H1 (cell line): ENCODE data around the gene CD47. TPM values are rescaled to one million over a fixed set of nuclear protein-coding genes. Genes with fewer than 3 reads are reported as not detected.

ENCODE experiments used
- CTCF ChIA-PET: fragments of 300-600 bp; sonication (Branson Sonifier 250); formaldehyde crosslinking; loops from one replicate; lab custom pipeline; 2021; ENCODE audit not compliant: partially characterized antibody; lab: Charles Lee
- POLR2A ChIA-PET: fragments of 300-600 bp; sonication (Branson Sonifier 250); formaldehyde crosslinking; loops from one replicate; lab custom pipeline; 2021; ENCODE audit warnings: inconsistent platforms; ENCODE audit not compliant: partially characterized antibody; lab: Charles Lee
- DNase-seq, 2 experiments: peaks; one replicate each; pipeline versions ENCODE4 v3.0.0 to v3.0.0-alpha.2; 2010 to 2022; ENCODE audit warnings: low spot score in 2 of 2, low read depth in 1 of 2, mixed read lengths in 1 of 2
- FAIRE-seq: peaks from 2 replicates; lab custom pipeline; 2011; peaks lifted over from hg19 to GRCh38; lab: Jason Lieb, UNC
- H2AFZ ChIP-seq: 2 replicates; pipeline ENCODE4 v1.8.1; 2012; ENCODE audit warnings: low read length, inconsistent platforms
- H2AK5ac ChIP-seq: 2 replicates; pipeline ENCODE4 v1.6.1; 2013; ENCODE audit warnings: low read depth, low read length
- H2BK120ac ChIP-seq: replicated peaks from 2 replicates; pipeline ENCODE3; 2013; ENCODE audit warnings: low read depth, low read length, inconsistent platforms
- H2BK12ac ChIP-seq: 2 replicates; pipeline ENCODE4 v1.6.1; 2013; ENCODE audit warnings: low read depth, low read length
- H2BK15ac ChIP-seq: 2 replicates; pipeline ENCODE4 v1.6.1; 2013; ENCODE audit warnings: low read length
- H2BK20ac ChIP-seq: 2 replicates; pipeline ENCODE4 v1.6.1; 2013; ENCODE audit warnings: low read length
- H2BK5ac ChIP-seq: 2 replicates; pipeline ENCODE4 v1.6.1; 2013; ENCODE audit warnings: low read depth, low read length
- H3K14ac ChIP-seq: 2 replicates; pipeline ENCODE4 v1.6.1; 2013; ENCODE audit warnings: inconsistent platforms; ENCODE audit not compliant: insufficient read length
- H3K18ac ChIP-seq: 2 replicates; pipeline ENCODE4 v1.6.1; 2013; ENCODE audit warnings: low read length; ENCODE audit errors: extremely low read depth
- H3K23ac ChIP-seq: 2 replicates; pipeline ENCODE4 v1.6.1; 2013; ENCODE audit warnings: inconsistent platforms; ENCODE audit not compliant: insufficient read length
- H3K23me2 ChIP-seq: 2 replicates; pipeline ENCODE4 v1.6.1; 2013; ENCODE audit warnings: low read depth, low read length
- H3K27ac ChIP-seq: 2 replicates; pipeline ENCODE4 v1.6.1; 2011; ENCODE audit warnings: low read depth, low read length, inconsistent platforms
- H3K27me3 ChIP-seq, 4 experiments: replicated peaks in 1 of 4; 1 replicate in 1 of 4; 2 replicates in 3 of 4; pipeline versions ENCODE4 v1.6.1 to v1.8.1; 2011 to 2013; ENCODE audit warnings: low read length in 3 of 4, mild to moderate bottlenecking in 3 of 4, inconsistent platforms in 2 of 4, mixed read lengths in 2 of 4, moderate library complexity in 1 of 4; ENCODE audit not compliant: control insufficient read depth in 3 of 4, insufficient read depth in 3 of 4; ENCODE audit errors: extremely low read depth in 1 of 4
- H3K36me3 ChIP-seq, 4 experiments: 2 replicates each; pipeline versions ENCODE4 v1.6.1 to v1.8.1; 2011 to 2013; ENCODE audit warnings: mild to moderate bottlenecking in 4 of 4, low read length in 3 of 4, moderate library complexity in 2 of 4, control low read depth in 1 of 4, inconsistent platforms in 1 of 4; ENCODE audit not compliant: insufficient read depth in 4 of 4, control insufficient read depth in 2 of 4
- H3K4ac ChIP-seq: replicated peaks from 2 replicates; pipeline ENCODE3; 2013; ENCODE audit warnings: low read length, low read depth, mixed read lengths, inconsistent platforms; ENCODE audit not compliant: insufficient read length
- H3K4me1 ChIP-seq, 4 experiments: replicated peaks in 1 of 4; 1 replicate in 1 of 4; 2 replicates in 3 of 4; pipeline versions ENCODE4 v1.6.1 to v1.8.1; 2011 to 2013; ENCODE audit warnings: low read length in 3 of 4, inconsistent platforms in 2 of 4, mixed read lengths in 1 of 4; ENCODE audit not compliant: insufficient read depth in 4 of 4, control insufficient read depth in 3 of 4
- H3K4me2 ChIP-seq, 2 experiments: 2 replicates each; pipeline versions ENCODE4 v1.6.1 to v1.8.1; 2011 to 2013; ENCODE audit warnings: low read depth in 2 of 2, low read length in 2 of 2, control low read depth in 1 of 2, inconsistent platforms in 1 of 2, mild to moderate bottlenecking in 1 of 2; ENCODE audit not compliant: insufficient read depth in 1 of 2
- H3K4me3 ChIP-seq, 4 experiments: fragments of 200-600, 300-600 bp in 1 of 4; sonication (generic), shearing (Covaris generic), sonication (Bioruptor Twin) in 1 of 4; 2 replicates each; pipeline versions ENCODE4 v1.5.1 to v1.8.1; 2011 to 2016; ENCODE audit warnings: low read length in 4 of 4, low read depth in 3 of 4, control low read depth in 2 of 4, inconsistent platforms in 2 of 4, mild to moderate bottlenecking in 2 of 4, mixed read lengths in 1 of 4, moderate library complexity in 1 of 4; ENCODE audit not compliant: insufficient read depth in 2 of 4; ENCODE audit errors: extremely low read depth in 1 of 4
- H3K56ac ChIP-seq: replicated peaks from 2 replicates; pipeline ENCODE3; 2013; ENCODE audit warnings: low read depth, mild to moderate bottlenecking, mixed read lengths, low read length, inconsistent platforms; ENCODE audit not compliant: insufficient read length
- H3K79me1 ChIP-seq: 2 replicates; pipeline ENCODE4 v1.6.1; 2013; ENCODE audit warnings: low read depth, low read length, control low read depth
- H3K79me2 ChIP-seq, 2 experiments: 2 replicates each; pipeline versions ENCODE4 v1.6.1 to v1.8.1; 2012 to 2013; ENCODE audit warnings: low read length in 2 of 2, mild to moderate bottlenecking in 2 of 2, inconsistent platforms in 1 of 2; ENCODE audit not compliant: insufficient read depth in 2 of 2, control insufficient read depth in 1 of 2
- H3K9ac ChIP-seq, 4 experiments: replicated peaks in 1 of 4; 1 replicate in 1 of 4; 2 replicates in 3 of 4; pipeline versions ENCODE4 v1.6.1 to v1.8.1; 2011 to 2013; ENCODE audit warnings: low read depth in 3 of 4, low read length in 3 of 4, control low read depth in 2 of 4, mild to moderate bottlenecking in 2 of 4, moderate library complexity in 2 of 4, inconsistent platforms in 1 of 4; ENCODE audit errors: extremely low read depth in 1 of 4
- H3K9me3 ChIP-seq, 2 experiments: 2 replicates each; pipeline versions ENCODE4 v1.6.1 to v1.8.1; 2012 to 2013; ENCODE audit warnings: mild to moderate bottlenecking in 2 of 2, moderate library complexity in 2 of 2, control low read depth in 1 of 2, inconsistent platforms in 1 of 2, low read depth in 1 of 2, low read length in 1 of 2, mixed read lengths in 1 of 2; ENCODE audit not compliant: insufficient read depth in 2 of 2
- H4K20me1 ChIP-seq, 2 experiments: replicated peaks in 1 of 2; 2 replicates each; pipeline versions ENCODE3 to v1.8.1; 2011 to 2013; ENCODE audit warnings: inconsistent platforms in 2 of 2, low read length in 2 of 2, mild to moderate bottlenecking in 1 of 2; ENCODE audit not compliant: insufficient read depth in 2 of 2, control insufficient read depth in 1 of 2
- H4K5ac ChIP-seq: 2 replicates; pipeline ENCODE4 v1.6.1; 2013; ENCODE audit warnings: low read length, low read depth, mixed read lengths, inconsistent platforms; ENCODE audit not compliant: insufficient read length
- H4K8ac ChIP-seq: 2 replicates; pipeline ENCODE4 v1.8.0; 2013; ENCODE audit warnings: mild to moderate bottlenecking, moderate library complexity, low read length, inconsistent platforms; ENCODE audit not compliant: insufficient read depth; ENCODE audit errors: extremely low read depth
- H4K91ac ChIP-seq: replicated peaks from 2 replicates; pipeline ENCODE3; 2013; ENCODE audit warnings: low read length, mixed read lengths, inconsistent platforms; ENCODE audit not compliant: insufficient read length
- CEBPB ChIP-seq: IDR thresholded peaks from 2 replicates; pipeline ENCODE4 v1.6.1; 2012; ENCODE audit warnings: low read depth, low read length
- CREB1 ChIP-seq: IDR thresholded peaks from 2 replicates; pipeline ENCODE4 v1.6.1; 2012; ENCODE audit warnings: inconsistent platforms
- CTBP2 ChIP-seq: IDR thresholded peaks from 2 replicates; pipeline ENCODE4 v1.7.0; 2011; ENCODE audit warnings: borderline replicate concordance, mild to moderate bottlenecking, moderate library complexity, mixed read lengths, low read length; ENCODE audit not compliant: insufficient read depth, insufficient read length
- EGR1 ChIP-seq: IDR thresholded peaks from 2 replicates; pipeline ENCODE4 v1.6.1; 2011; ENCODE audit warnings: low read depth, low read length, borderline replicate concordance
- HDAC2 ChIP-seq, 2 experiments: fragments of 300-600 bp in 1 of 2; sonication (generic) in 1 of 2; IDR thresholded peaks; 2 replicates each; pipeline ENCODE4 v1.6.1; 2011 to 2012; ENCODE audit warnings: low read depth in 2 of 2, low read length in 2 of 2, mild to moderate bottlenecking in 2 of 2, moderate library complexity in 2 of 2, borderline replicate concordance in 1 of 2, inconsistent platforms in 1 of 2
- JUN ChIP-seq: IDR thresholded peaks from 2 replicates; pipeline ENCODE4 v1.6.1; 2011; ENCODE audit warnings: low read depth, mild to moderate bottlenecking, improper control_type of control experiment, low read length
- NANOG ChIP-seq: IDR thresholded peaks from 2 replicates; pipeline ENCODE4 v1.6.1; 2011; ENCODE audit warnings: low read length, low read depth, mild to moderate bottlenecking, inconsistent platforms; ENCODE audit not compliant: insufficient read depth, poor library complexity, severe bottlenecking
- NRF1 ChIP-seq: IDR thresholded peaks from 2 replicates; pipeline ENCODE4 v1.6.1; 2011; ENCODE audit warnings: mild to moderate bottlenecking, low read depth, low read length, improper control_type of control experiment
- PHF8 ChIP-seq: fragments of 200-600 bp; sonication (generic); conservative IDR thresholded peaks from 2 replicates; pipeline ENCODE4 v1.7.1; 2012; ENCODE audit warnings: low read depth, mild to moderate bottlenecking, inconsistent platforms, low read length, moderate library complexity
- SRF ChIP-seq: IDR thresholded peaks from 2 replicates; pipeline ENCODE4 v1.6.1; 2011; ENCODE audit warnings: mild to moderate bottlenecking, low read depth, low read length, moderate library complexity
- TAF7 ChIP-seq: optimal IDR thresholded peaks from 2 replicates; pipeline ENCODE3; 2011; ENCODE audit warnings: low read depth, mild to moderate bottlenecking, inconsistent platforms, low read length, moderate library complexity, borderline replicate concordance
- TEAD4 ChIP-seq: IDR thresholded peaks from 2 replicates; pipeline ENCODE4 v1.6.1; 2012; ENCODE audit warnings: low read depth, low read length, inconsistent platforms, mixed read lengths
- WGBS, 2 experiments: shearing (Covaris generic) in 1 of 2; methylation state at CpG; one replicate each; pipeline versions ENCODE4 v1.1.6 to v1.1.7; 2013 to 2015; ENCODE audit warnings: low lambda C conversion rate in 2 of 2, mixed read lengths in 2 of 2, inconsistent platforms in 1 of 2, low coverage in 1 of 2, missing lambda C conversion rate in 1 of 2; ENCODE audit not compliant: insufficient replicate concordance in 2 of 2, insufficient coverage in 1 of 2, insufficient read length in 1 of 2; ENCODE audit errors: extremely low coverage in 1 of 2, missing lambda C conversion rate in 1 of 2; 5-methylcytosine and 5-hydroxymethylcytosine counted together
- polyA plus RNA-seq, 7 experiments: library from polyadenylated mRNA; depleted of rRNA in 3 of 7; stranded (reverse) in 5 of 7; unstranded in 2 of 7; fragments of >200 nt in 5 of 7; fragments of 200-250 nt in 2 of 7; gene quantifications; 1 replicate in 5 of 7; 2 replicates in 1 of 7; 4 replicates in 1 of 7; pipeline versions ENCODE4 v1.2.1 to v1.2.3, GENCODE V29; 2011 to 2013; ENCODE audit warnings: missing spikeins in 2 of 7, mixed read lengths in 2 of 7
- total RNA-seq: library from RNA; stranded (reverse); fragmentation: NEBNext Ultra II Directional; extraction: Animal tissue kit (Norgen Biotek cat#: 25700); gene quantifications from 2 replicates; pipeline ENCODE4 v1.2.1, GENCODE V29; 2021

Gene CD47
- total and polyA plus RNA-seq, 2 of the 8 experiments (the other 6 are each of a cell fraction or from before 2014, with no cell fraction given): 14.4 to 19.3 TPM

DNA sequence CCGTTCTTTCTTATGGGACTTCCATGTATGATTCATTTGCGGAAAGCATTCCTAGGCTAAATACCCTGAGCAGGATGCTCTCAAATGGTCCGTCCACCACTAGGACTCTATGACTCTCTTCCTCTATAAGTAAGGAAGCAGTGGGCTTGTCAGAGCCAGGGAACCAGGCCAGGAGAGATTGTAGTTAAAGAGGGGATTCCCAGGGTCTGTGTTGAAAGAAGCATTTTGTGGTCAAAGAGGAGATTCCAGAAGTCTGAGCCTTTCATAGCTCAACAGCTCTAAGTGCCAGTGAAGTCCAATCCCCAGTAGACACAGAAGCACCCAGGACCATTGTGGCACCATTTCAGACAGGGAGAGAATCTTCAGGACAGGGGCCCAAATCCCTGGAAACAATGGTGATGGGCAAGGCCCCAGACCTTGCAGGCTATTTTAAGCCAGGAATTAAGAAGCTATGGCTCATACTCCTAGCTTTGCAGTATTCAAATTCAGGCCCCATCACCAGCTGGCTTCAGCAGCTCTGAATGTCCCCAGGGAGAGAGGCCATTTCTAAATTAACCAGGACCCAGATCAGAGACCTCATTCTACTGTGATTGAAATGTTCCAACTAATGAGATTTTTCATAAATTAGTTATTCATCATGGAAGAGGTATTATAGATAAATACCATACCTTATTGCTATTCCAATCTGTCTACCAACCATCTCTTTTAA lies 81.7 kb downstream of the CD47 start:
- no peak overlapping the region for H3K23ac ChIP-seq
- H3K27me3 ChIP-seq: no peaks in the 10 kb centered on the region
- WGBS, 2 experiments: 96% methylated on average over 3 of the region's 3 CpGs; no CpG with 5 or more reads in 1 of the 2 experiments
- no peaks in the 10 kb centered on the region for H3K79me2 ChIP-seq
- H2BK12ac ChIP-seq: no peak overlapping the region
- no peak overlapping the region for H3K4me3 ChIP-seq
- H2AFZ ChIP-seq: no peak overlapping the region
- no peak overlapping the region for H4K5ac ChIP-seq
- no peak overlapping the region for H2BK20ac ChIP-seq
- H2BK5ac ChIP-seq: no peak overlapping the region
- H4K8ac ChIP-seq: no peak overlapping the region
- FAIRE-seq: no peak
- peaks cover 2% of the 10 kb centered on the region; the same call in 1 of the 2 replicates for H3K23me2 ChIP-seq
- POLR2A ChIA-PET: no interaction called here
- no peaks in the 10 kb centered on the region for H3K79me1 ChIP-seq
- H4K20me1 ChIP-seq: no peaks in the 10 kb centered on the region
- H3K4me2 ChIP-seq: no peak overlapping the region
- no peak overlapping the region for H3K4ac ChIP-seq
- no peak overlapping the region for H4K91ac ChIP-seq
- no peaks in the 10 kb centered on the region for H3K36me3 ChIP-seq
- CTCF ChIA-PET: no interaction called here
- H3K56ac ChIP-seq: no peak overlapping the region
- H2BK15ac ChIP-seq: no peak overlapping the region
- no peak overlapping the region for H3K18ac ChIP-seq
- no peaks in the 10 kb centered on the region; a peak in 1 of 7 replicates for H3K4me1 ChIP-seq
- TF ChIP-seq PHF8 (no peak), CEBPB (no peak), JUN (no peak), TEAD4 (no peak), NRF1 (no peak), NANOG (no peak), SRF (no peak), TAF7 (no peak), CTBP2 (no peak), CREB1 (no peak), HDAC2 (IDR thresholded peaks at IDR 0.05; ENCODE audit: borderline replicate concordance in 1 of 2, low read depth in 2 of 2, low read length in 2 of 2) (no peak), EGR1 (no peak)
- no peak overlapping the region for H2BK120ac ChIP-seq
- H3K9ac ChIP-seq: no peak overlapping the region; a peak in 1 of 7 replicates
- no peaks in the 10 kb centered on the region for H3K9me3 ChIP-seq
- H3K27ac ChIP-seq: no peak overlapping the region
- no peak overlapping the region for H2AK5ac ChIP-seq
- no peak for DNase-seq
- H3K14ac ChIP-seq: no peak overlapping the region
